ENCODE results near the gene CLN5. TPM values are rescaled to one million over a fixed set of nuclear protein-coding genes. Genes with fewer than 3 reads are reported as not detected.

CLN5 gene
- total RNA-seq, 1 donor from 2014 or later, result 10.9 TPM

DNA sequence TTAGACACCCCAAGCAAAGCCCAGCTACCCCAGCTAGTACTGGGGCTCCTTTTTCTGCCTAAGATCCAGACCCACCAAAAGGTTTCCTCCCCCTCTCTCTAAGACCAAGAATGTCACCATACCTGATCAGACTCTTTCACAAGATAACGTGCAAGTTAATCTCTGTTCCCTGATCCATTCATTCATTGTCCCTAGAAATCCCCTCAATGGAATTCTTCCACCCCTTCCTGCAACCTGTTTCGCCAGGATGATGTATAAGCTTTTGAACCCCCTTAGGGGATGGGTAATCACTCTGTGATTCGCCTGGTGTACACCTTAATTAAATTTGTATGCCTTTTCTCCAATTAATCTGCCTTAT is 17.3 kb upstream of the CLN5 start:
- DNase-seq (ENCODE audit: low spot score), result no peak
- no peaks in the 10 kb centered on the region for H3K4me1 Mint-ChIP-seq (ENCODE audit: unreplicated experiment)
- no peak overlapping the region for H3K4me3 Mint-ChIP-seq (ENCODE audit: unreplicated experiment)
- H3K27ac Mint-ChIP-seq (ENCODE audit: unreplicated experiment), result no peak overlapping the region
- no peaks in the 10 kb centered on the region for H3K36me3 Mint-ChIP-seq (ENCODE audit: low read depth, unreplicated experiment)
- no peaks in the 10 kb centered on the region for H3K9me3 Mint-ChIP-seq (ENCODE audit: unreplicated experiment)
- TF ChIP-seq CTCF (IDR thresholded peaks at IDR 0.05; ENCODE audit: unreplicated experiment), result no peak
- H3K27me3 Mint-ChIP-seq (ENCODE audit: unreplicated experiment), result peaks cover 7% of the 10 kb centered on the region

GRCh38 chr13:76975863-76976262 is 16.0 kb upstream of the CLN5 start:
- no peaks in the 10 kb centered on the region for H3K36me3 Mint-ChIP-seq (ENCODE audit: low read depth, unreplicated experiment)
- H3K4me3 Mint-ChIP-seq (ENCODE audit: unreplicated experiment), result no peak overlapping the region
- peaks cover 7% of the 10 kb centered on the region for H3K27me3 Mint-ChIP-seq (ENCODE audit: unreplicated experiment)
- no peaks in the 10 kb centered on the region for H3K4me1 Mint-ChIP-seq (ENCODE audit: unreplicated experiment)
- H3K9me3 Mint-ChIP-seq (ENCODE audit: unreplicated experiment), result no peaks in the 10 kb centered on the region
- H3K27ac Mint-ChIP-seq (ENCODE audit: unreplicated experiment), result no peak overlapping the region
- no peak for TF ChIP-seq CTCF (IDR thresholded peaks at IDR 0.05; ENCODE audit: unreplicated experiment)
- DNase-seq (ENCODE audit: low spot score), result no peak

DNA sequence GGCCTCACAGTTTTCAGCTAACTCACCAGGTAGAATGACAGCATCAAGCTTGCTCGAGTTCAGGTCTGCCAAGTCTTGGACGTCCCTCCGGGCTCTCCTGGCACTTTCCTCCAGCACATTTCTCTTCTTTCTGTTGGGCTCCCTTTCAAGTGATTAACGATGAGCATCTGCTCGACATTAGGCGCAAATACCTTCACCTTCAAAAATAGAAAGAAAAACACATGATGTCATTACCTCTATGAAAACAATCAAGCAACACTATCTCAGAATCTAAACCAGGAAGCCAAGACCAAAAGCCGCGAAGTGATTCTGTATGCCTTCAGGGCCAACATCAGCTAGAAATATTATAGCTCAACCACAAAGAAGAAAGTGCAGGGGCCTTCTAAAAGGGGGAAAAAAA is 15.4 kb upstream of the CLN5 start:
- DNase-seq (ENCODE audit: low spot score), result no peak
- Mint-ChIP-seq H3K4me3 (ENCODE audit: unreplicated experiment) (no peak overlapping the region), H3K27ac (ENCODE audit: unreplicated experiment) (no peak overlapping the region), H3K27me3 (ENCODE audit: unreplicated experiment) (peaks cover 5% of the 10 kb centered on the region), H3K4me1 (ENCODE audit: unreplicated experiment) (no peaks in the 10 kb centered on the region), H3K36me3 (ENCODE audit: low read depth, unreplicated experiment) (no peaks in the 10 kb centered on the region), H3K9me3 (ENCODE audit: unreplicated experiment) (no peaks in the 10 kb centered on the region)
- TF ChIP-seq CTCF (IDR thresholded peaks at IDR 0.05; ENCODE audit: unreplicated experiment), result no peak

GRCh38 chr13:76976929-76977328 is 15.0 kb upstream of the CLN5 start:
- no peak for TF ChIP-seq CTCF (IDR thresholded peaks at IDR 0.05; ENCODE audit: unreplicated experiment)
- no peak overlapping the region for H3K27ac Mint-ChIP-seq (ENCODE audit: unreplicated experiment)
- no peak for DNase-seq (ENCODE audit: low spot score)
- peaks cover 5% of the 10 kb centered on the region for H3K27me3 Mint-ChIP-seq (ENCODE audit: unreplicated experiment)
- H3K36me3 Mint-ChIP-seq (ENCODE audit: low read depth, unreplicated experiment), result no peaks in the 10 kb centered on the region
- H3K4me1 Mint-ChIP-seq (ENCODE audit: unreplicated experiment), result no peaks in the 10 kb centered on the region
- H3K4me3 Mint-ChIP-seq (ENCODE audit: unreplicated experiment), result no peak overlapping the region
- no peaks in the 10 kb centered on the region for H3K9me3 Mint-ChIP-seq (ENCODE audit: unreplicated experiment)

DNA sequence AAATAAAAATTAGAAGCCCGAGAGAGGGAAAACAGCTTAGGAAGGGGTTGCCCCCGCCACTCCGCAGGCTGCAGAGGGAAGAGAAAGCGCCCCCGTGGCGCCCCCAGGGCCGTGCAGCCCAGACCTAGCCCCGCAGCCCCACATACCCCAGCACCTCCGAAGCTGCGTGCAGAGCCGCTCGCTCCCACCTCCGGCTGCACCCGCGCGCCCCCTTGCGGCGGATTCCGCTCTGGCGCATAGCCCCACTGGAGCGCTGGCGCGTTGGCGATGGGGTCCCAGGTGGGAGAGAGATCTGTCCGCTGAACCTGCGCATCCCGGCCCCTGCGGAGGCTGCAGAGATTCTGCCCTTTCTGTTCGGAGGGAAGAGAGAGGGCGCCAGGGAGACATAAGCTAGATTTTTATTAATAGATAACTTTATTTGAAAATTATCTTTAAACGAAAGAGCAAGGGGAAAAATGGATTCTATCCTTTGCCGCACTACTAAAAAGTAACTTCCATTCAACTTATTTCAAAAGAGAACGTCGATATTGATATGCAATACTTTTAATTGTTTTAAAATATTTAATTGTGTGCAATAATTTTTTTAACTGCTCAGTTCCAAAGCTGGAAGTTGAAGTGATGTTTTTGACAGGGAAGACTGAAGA is 11.7 kb upstream of the CLN5 start:
- H3K9me3 Mint-ChIP-seq (ENCODE audit: unreplicated experiment), result no peaks in the 10 kb centered on the region
- H3K27ac Mint-ChIP-seq (ENCODE audit: unreplicated experiment), result no peak overlapping the region
- no peak overlapping the region for H3K4me3 Mint-ChIP-seq (ENCODE audit: unreplicated experiment)
- TF ChIP-seq CTCF (IDR thresholded peaks at IDR 0.05; ENCODE audit: unreplicated experiment), result peak; percentile 96
- no peaks in the 10 kb centered on the region for H3K36me3 Mint-ChIP-seq (ENCODE audit: low read depth, unreplicated experiment)
- DNase-seq (ENCODE audit: low spot score), result peak; percentile 95
- peaks cover 3% of the 10 kb centered on the region for H3K27me3 Mint-ChIP-seq (ENCODE audit: unreplicated experiment)
- no peaks in the 10 kb centered on the region for H3K4me1 Mint-ChIP-seq (ENCODE audit: unreplicated experiment)
